HG03025 (cell line): Measurements from ENCODE around the gene HTR3C.
"Not testable (repeated sequence)": the region's sequence is repeated elsewhere in the genome, so short reads cannot be mapped to it uniquely, and the experiment has no call there.

ENCODE experiments used
- ATAC-seq: cut with Tn5 transposase; IDR thresholded peaks from one replicate; pipeline ENCODE4 v1.9.1; 2021; ENCODE audit warnings: mild to moderate bottlenecking, moderate library complexity; ENCODE audit not compliant: unreplicated experiment, low FRiP score

HTR3C gene, protein sequence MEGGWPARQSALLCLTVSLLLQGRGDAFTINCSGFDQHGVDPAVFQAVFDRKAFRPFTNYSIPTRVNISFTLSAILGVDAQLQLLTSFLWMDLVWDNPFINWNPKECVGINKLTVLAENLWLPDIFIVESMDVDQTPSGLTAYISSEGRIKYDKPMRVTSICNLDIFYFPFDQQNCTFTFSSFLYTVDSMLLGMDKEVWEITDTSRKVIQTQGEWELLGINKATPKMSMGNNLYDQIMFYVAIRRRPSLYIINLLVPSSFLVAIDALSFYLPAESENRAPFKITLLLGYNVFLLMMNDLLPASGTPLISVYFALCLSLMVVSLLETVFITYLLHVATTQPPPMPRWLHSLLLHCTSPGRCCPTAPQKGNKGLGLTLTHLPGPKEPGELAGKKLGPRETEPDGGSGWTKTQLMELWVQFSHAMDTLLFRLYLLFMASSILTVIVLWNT

DNA sequence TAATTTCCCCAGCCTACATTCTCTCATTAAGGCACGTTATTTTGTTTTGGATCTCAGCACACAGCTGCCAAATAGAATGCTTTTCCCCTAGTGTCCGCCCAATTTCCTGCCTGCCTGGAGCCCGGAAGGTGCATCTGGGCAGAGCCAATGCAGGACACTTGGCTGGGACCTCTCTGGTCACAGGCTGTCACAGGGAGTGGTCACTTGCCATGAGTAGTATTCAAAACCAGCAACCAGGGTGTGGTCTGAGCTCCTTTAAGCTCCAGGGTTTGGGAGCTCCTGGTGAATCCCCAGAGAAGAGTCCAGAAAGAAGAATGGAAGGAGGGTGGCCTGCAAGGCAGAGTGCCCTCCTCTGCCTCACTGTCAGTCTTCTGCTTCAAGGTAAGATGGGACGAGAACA is at the start of gene HTR3C:
Gene HTR3C, plus strand, starts transcription at position 281 of the 400 bp plus-strand sequence. Its CDS starts 34 bp downstream, at position 315.
- ATAC-seq: no peak

DNA sequence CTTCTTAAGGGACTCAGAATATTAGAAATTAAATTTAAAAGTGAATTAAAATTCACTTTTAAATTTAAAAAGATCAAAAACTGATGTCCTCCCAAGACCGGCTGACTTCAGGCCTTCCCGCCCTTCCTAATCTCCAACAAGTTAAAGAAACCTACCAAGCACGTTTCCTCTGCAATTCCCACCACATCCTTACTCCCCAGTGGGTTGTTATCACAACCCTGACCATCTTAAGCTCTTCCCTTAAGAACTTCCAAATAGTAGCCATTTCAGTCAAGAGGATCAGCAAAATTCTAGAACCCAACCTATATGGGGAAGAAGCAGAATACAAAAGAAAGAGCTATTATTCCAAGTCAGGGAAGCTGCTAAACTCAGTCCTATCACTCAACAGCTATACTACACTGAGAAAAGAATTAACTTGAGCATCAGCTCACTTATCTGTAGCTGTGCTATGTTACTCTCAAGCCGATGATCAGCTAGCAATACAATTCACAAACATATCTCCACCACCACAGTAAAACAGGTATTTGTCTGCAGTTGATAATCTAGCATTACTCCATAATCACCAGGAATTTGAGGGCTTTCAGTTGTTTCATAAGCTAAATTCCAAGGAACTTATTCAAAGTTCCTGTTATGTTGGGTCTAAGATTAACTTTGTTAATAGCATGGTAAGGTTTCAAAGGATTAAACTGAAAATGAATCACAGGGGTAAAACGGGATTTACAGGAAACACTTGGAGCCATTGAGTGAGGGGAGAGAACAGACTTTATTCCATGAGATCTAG is 49.5 kb upstream of the HTR3C start:
- no peak for ATAC-seq

DNA sequence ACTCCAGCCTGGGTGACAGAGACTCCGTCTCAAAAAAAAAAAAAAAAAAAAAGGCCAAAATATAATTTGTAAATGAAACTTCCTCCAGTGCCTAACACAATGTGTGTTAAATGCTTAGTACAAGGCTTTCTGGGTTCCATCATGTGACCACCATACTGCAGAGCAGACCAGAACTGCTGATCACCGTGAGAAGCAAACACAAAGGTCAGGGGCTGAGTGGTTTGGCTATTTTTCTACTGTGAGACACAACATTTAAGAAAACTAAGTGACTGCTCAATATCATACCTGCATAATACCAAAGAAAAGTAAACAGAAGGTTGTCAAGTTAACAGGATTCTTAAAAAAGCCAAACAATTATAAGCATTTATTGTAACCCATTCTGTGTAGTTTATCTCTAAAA is 48.4 kb upstream of the HTR3C start:
- no peak for ATAC-seq

DNA sequence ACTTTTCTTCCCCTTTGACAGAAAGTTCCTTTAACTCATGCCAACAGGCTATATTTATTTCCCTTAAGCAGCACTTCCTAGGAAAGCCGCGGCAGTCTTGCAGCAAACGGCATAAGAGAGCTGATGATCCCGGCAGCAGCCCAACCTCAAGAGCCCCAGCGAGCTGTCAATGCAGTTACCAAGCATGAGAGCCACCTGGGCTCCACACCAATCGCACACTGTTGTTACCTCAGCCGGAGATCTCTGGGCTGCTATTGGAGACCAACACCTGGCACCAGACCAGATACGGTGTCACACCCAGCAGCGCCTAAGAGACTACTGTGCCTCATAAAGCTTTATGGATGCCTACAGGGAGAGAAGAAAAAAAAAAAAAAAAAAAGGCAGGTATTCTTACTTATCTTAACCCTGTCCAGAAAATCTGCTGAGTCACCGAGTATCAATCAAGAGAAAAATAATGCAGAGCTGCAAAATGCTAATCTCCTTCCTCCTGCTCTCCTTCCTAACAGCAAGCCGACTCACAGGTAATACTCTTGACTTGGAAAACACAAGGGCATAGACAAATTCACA is 46.8 kb upstream of the HTR3C start:
- peak; percentile 61 for ATAC-seq

DNA sequence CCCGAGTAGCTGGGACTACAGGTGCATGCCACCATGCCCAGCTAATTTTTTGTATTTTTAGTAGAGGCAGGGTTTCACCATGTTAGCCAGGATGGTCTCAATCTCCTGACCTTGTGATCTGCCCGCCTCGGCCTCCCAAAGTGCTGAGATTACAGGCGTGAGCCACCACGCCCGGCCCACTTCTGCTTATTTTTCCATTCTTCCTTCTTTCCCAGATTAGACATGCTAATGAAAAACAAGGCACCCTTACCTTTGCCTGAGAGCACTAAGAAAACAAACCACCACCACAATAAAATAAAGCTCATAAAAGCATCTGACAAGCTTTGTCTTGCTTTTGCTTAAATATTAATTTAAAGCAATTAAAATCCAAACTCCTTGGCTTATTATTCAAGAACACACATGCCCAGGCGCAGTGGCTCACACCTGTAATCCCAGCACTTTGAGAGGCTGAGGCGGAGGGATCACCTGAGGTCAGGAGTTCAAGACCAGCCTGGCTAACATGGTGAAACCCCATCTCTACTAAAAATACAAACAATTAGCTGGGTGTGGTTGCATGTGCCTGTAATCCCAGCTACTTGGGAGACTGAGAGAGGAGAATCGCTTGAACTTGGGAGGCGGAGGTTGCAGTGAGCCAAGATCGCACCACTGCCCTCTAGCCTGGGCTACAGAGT is 45.6 kb upstream of the HTR3C start:
- not testable (repeated sequence) for ATAC-seq

DNA sequence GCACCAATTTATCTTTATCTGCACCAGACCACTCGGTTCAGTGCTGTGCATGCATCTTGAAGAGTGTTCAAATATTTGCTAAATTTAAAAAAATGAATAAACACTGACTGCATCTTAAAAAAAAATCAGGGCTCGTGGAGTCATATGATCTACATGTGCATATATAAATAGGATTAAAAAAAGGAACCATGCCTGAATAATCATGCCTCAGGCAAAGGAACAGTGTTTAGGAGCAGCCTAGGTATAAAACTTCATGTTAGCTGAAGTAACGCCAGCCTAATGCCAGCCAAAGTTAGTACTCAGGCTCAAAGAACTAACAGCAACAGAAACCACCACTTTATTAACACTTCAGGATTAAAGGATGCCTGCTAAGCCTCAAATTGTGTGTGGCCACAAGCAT is 44.7 kb upstream of the HTR3C start:
- ATAC-seq: no peak

DNA sequence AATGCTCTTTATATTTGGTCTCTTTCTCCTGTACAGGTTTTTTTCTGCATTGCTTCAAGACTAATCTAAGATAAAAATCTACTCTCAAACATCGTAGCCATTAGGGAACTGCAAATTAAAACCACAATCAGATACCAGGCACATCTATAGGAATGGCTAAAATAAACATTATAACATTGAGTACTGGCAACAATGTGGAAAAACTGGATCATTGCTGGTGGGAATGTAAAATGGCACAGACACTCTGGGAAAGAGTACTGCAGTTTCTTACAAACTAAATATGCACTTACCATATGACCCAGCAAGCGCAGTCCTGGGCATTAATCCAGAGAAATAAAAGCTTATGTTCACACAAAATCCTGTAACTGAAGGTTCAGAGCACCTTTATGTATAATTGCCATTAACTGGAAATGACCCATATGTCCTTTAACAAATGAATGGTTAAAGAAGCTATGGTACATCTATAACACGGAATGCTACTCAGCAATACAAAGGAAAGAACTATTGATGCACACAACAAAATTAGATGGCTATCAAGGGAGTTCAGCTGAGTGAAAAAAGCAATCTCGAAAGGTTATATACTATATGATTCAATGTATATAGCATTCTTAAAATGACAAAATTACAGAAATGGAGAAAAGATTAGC is 41.5 kb upstream of the HTR3C start:
- no peak for ATAC-seq

DNA sequence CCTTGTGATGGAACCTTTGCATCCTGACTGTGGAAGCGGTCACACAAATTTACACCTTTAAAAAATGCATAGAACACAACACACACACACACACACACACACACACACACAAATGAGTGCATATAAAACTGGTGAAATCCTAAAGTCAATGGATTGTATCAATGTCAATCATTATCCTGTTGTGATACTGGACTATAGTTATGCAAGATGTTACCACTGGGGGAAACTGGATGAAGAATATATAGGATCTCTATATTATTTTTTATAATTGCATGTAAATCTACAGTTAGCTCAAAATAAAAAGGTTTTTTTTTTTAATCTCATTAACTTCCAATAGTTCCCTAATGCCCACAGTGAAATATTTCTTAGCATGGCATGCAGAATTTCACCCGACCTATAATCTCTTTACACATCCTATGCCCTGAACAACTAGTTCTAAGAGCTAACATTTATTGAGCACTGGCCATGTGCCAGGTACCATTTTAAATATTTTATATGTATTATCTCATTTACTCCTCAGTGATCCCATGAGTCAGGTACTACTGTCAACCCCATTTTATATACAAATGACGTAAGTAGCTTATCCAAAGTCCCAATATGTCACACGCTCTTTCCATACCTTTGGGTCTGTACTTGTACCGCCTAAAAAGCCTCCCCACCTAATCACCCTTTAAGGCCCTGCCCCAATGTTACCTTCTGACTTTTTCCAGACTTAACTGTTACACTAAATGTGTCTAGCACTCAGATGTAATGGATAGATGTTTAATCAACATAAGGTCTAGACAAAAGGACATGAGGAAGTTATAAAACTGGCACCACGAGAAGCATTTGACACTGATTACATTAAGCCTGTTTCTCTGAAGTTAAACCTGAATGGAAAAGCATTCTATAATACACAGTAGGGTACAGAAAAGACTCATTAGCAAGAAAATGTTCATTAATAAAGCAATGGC is 40.6 kb upstream of the HTR3C start:
- no peak for ATAC-seq

DNA sequence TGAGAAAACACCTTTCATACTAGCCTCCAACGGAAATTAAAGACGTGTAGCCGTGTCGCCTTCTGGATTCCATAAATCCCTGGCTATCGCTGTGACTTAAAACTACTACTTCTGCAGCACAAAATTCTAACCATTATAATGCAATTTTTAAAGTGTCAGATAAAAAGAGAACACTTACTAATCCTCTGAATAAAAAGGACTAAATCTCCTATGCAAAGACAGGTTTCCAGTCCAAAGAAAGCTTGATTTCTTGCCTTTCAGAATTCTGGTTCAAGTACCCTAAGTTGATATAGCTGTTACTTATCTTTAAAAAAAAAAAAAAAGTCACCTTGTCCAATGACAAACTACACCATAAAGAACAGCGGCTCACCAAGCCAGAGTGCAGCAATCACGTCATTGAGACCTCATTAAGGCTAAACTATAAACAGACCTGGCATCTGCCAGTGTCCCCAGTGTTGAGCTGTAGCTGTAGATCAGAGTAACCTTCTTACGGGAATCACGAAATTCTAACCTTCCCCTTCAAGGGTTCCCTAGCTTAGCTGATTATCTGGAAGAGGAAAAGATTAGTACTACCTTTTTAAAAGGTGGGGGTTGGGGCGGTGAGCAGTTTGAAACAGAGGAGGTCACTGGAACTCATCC is 37.3 kb upstream of the HTR3C start:
- ATAC-seq: no peak

DNA sequence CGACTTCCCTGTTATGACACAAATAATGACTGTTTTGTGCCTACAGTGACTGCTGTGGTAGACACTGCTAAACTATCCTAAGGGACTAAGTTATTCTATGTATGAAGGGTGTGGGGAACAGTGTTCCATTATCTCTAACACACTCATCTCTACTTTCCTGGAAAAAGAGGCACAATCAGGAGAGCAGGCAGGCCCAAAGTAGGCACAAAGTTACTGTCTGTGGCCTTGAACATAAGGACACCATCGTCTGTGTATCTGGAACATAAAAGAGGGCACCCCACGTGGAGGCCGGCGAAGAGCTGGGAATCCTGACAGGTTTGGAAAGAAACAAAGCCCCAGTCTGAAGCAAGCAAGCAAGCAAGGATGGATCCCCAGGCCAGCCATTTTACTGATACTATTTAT is 36.7 kb upstream of the HTR3C start:
- ATAC-seq: no peak

DNA sequence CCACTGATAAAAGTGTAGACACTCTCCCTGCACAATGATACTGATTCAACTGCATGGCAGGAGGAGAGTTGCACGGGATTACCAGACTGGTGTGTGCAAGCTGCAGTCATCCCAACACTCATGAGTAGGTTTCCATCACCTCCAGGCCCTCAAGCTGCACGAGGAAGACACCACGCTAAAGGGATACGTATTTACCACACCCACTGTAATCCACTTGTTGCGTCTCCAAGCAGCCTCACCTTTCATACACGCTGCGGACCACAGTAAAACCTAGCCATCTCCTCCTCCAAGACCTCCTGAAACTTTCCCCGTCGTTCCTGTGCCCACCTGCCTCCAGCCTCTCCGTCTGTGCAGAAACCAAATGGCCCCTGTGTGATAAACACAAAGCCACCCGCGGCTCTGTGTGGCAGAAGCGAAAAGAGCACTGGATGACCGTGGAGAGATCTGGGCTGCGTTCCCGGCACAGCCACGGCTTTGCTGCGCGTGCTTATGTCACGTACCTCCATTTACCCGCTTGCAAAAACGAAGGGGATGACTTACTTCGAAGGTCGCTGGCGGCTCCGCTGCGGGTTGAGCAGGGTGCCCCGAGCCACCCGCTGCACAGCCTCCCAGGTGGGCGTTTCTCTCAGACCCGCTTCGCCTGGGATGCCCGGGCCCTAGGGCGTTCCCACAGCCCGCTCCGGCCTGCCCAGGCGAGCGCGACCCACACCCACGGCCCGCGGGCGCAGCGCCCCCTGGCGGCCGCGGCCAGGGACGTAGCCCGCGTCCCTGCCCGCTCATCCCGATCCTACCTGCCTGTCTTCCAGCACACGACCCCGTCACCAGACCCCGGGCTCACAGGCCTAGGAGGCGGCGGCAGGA is 35.8 kb upstream of the HTR3C start:
- ATAC-seq: peak; percentile 51

DNA sequence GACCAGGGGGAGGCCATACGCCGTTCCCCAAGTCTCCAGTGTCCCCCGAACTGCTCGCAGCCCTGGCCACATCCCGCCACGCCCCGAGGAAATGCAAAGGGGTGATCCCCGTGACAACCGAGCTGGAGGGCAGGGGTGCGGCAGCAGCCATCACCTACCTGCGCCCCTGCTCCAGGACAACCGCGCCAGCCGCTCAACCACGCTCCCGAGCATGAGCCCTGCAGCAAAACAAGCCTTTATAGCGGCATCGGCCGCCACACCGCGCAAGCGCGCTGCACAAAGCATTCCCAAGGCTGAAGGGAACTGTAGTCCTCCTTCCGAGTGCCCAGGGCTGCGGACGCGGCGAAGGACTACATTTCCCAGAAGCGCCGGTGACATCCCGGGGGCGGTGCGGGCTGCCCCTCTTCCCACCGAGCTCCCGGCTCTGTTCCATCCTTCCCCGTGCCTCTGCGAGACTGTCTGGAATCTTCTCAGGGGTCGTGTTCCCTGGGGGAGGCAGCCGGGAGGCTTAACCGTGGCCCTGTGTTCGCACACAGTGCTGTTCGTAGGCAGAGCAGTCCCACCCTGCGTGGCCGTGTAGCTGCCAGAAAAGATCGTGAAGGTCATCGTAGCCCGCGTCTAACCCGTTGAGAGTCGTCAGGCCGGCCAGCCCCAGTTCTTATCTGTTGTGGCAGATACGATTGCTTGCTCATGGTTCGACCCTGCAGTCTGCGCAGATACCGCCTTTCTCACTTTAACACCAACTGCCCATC is 35.0 kb upstream of the HTR3C start, which contains the start of gene ABCC5:
Gene ABCC5, minus strand, starts transcription at position 213 of the 752 bp plus-strand sequence. CDS start 3,492 bp downstream, outside the sequence.
- ATAC-seq: peak; percentile 94

DNA sequence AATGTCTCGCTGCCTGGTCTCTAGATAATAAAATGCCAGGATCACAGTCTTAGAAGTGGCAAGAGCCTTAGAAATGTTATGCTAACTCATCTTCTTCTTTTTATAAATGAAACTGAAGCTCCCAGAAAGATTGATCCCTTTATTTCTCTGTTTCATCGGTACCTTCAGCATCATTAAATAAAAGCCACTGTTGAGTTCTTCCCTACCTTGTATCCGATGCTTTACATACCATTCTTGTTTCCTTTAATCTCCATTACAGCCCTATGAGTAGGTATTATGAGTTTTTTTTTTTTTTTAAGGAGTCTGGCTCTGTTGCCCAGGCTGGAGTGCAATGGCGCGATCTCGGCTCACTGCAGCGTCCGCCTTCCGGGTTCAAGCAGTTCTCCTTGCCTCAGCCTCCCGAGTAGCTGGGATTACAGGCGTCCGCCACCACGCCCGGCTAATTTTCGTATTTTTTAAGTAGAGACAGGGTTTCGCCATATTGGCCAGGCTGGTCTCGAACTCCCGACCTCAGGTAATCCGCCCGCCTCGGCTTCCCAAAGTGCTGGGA is 34.3 kb upstream of the HTR3C start:
- no peak for ATAC-seq

DNA sequence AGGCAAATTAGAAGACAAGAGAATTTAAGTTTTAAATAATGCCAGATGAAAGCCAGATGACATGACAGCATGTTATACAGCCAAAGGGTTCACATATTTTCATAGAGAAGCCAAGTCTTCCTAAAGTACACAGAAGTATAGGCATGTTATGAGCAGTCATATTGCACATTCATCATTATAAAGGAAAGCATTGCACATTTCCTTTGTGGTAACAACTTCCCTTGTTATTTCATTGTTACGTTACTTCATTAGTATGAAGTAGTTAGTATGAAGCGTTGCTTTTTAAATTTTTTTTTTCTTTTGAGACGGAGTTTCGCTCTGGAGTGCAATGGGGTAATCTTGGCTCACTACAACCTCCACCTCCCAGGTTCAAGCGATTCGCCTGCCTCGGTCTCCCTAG is 30.5 kb upstream of the HTR3C start:
- no peak for ATAC-seq

DNA sequence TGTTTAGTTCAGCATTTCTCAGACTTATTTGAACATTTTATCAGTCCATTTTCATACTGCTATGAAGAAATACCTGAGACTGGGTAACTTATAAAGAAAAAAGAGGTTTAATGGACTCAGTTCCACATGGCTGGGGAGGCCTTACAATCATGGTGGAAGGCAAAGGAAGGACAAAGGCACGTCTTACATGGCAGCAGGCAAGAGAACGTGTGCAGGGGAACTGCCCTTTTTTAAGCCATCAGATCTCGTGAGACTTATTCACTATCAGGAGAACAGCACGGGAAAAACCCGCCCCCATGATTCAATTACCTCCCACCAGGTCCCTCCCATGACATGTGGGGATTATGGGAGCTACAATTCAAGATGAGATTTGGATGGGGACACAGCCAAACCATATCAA is 27.6 kb upstream of the HTR3C start:
- not testable (repeated sequence) for ATAC-seq

DNA sequence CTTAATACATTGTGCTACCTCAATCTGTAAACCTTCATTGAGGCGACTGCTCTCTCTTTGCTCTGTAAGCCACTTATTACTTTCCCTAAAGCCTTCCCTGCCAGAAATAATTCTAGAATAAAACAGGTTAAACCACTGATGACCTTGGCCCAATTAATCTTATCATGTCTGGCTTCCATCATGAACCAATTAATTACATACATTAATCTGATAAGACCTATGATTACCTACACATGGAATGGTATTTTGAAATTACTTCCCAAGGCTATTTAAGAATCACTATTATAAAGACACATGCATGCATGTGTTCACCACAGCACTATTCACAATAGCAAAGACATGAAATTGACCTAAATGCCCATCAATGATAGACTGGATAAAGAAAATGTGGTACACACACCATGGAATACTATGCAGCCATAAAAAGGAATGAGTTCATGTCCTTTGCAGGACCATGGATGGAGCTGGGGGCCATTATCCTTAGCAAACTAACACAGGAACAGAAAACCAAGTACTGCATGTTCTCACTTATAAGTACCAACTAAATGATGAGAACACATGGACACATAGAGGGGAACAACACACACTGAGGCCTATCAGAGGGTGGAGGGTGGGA is 24.5 kb upstream of the HTR3C start:
- ATAC-seq: not testable (repeated sequence)
